ENCODE results near the gene PLCZ1.

Gene PLCZ1

DNA sequence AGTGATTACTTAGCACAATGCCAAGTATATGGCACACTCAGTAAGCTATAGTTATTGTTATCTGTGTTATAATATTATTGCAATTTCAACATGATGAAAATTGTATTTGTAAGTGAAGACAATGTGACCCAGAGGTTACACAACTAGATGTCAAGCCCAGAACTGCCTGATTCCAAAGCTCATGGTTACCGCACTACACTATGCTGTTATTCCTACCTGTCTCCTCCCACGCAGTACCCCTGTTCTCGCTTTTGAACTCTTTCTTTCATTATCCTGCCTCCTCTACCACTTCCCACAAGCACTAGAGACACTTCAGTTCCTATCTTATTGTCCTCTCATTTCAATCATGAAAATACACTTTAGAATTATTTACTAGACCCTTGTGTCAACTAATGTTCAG is 93.2 kb downstream of the PLCZ1 start:
- H3K9me3 ChIP-seq (replicated peaks in 1 of 2; ENCODE audit: control insufficient read depth in 2 of 2, insufficient read depth in 1 of 2, low read depth in 1 of 2, low read length in 2 of 2), result no peaks in the 10 kb centered on the region
- no peak overlapping the region for H2AK5ac ChIP-seq (ENCODE audit: low read depth, low read length)
- H3K14ac ChIP-seq (ENCODE audit: low read length), result no peak overlapping the region
- H2BK120ac ChIP-seq (ENCODE audit: low read depth, low read length), result no peak overlapping the region
- peaks cover 0 to 9% of the 10 kb centered on the region in 2 donors for H3K4me1 ChIP-seq (ENCODE audit: control insufficient read depth in 2 of 2, insufficient read depth in 1 of 2, low read depth in 1 of 2, low read length in 2 of 2)
- H2AFZ ChIP-seq (ENCODE audit: low read length), result no peak overlapping the region
- no peak overlapping the region for H3K4ac ChIP-seq (ENCODE audit: low read length)
- WGBS, 2 donors (ENCODE audit: extremely low coverage in 2 of 2, insufficient read length in 2 of 2, insufficient replicate concordance in 1 of 2), result no CpG with 5 or more reads among the region's 3 CpGs
- H3K18ac ChIP-seq (ENCODE audit: low read length), result no peak overlapping the region
- no peak for DNase-seq (ENCODE audit: low spot score)
- H3K27ac ChIP-seq (replicated peaks; ENCODE audit: low read length), result no peak overlapping the region
- no peak overlapping the region for H2BK15ac ChIP-seq (ENCODE audit: low read length)
- no peaks in the 10 kb centered on the region for H3K27me3 ChIP-seq (ENCODE audit: control insufficient read depth in 3 of 3, insufficient read depth in 3 of 3, low read depth in 1 of 3, low read length in 3 of 3)
- H3K9ac ChIP-seq (ENCODE audit: low read depth, low read length, poor library complexity), result no peak overlapping the region
- no peak overlapping the region for H3K23ac ChIP-seq (ENCODE audit: low read depth, low read length, poor library complexity)
- H3K4me2 ChIP-seq (ENCODE audit: insufficient read depth, low read length, poor library complexity, severe bottlenecking), result no peak overlapping the region
- H2BK12ac ChIP-seq (ENCODE audit: low read length), result no peak overlapping the region
- no peak overlapping the region for H4K8ac ChIP-seq (ENCODE audit: low read depth, low read length)
- no peak overlapping the region for H3K4me3 ChIP-seq (ENCODE audit: low read length in 2 of 2)
- H3K36me3 ChIP-seq (replicated peaks in 1 of 2; ENCODE audit: control insufficient read depth in 2 of 2, insufficient read depth in 2 of 2, low read length in 2 of 2), result no peaks in the 10 kb centered on the region
- no peak overlapping the region for H4K91ac ChIP-seq (ENCODE audit: low read depth, low read length, poor library complexity)
- H2BK5ac ChIP-seq (ENCODE audit: low read length), result no peak overlapping the region
- H3K79me1 ChIP-seq (ENCODE audit: low read depth, low read length), result no peaks in the 10 kb centered on the region

DNA sequence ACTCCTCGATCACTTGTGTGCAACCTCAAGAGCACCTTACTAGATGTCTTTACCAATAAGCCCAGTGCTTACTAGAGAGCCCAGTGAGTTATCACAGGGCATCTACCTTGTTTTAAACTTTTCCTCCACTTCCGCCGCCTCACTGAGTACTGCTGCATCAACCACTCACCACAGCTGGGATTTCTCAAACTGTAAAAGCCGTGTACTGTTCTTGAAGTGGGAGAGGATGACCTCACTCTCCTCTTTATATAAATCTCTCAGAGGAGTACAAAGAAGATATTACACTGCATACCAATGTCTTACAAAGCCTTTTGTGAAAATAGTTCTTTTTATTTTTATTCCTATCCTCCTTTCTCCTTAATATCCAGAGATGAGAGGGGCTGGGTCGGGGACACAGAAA is 94.1 kb downstream of the PLCZ1 start:
- no peak overlapping the region for H2BK120ac ChIP-seq (ENCODE audit: low read depth, low read length)
- H2BK5ac ChIP-seq (ENCODE audit: low read length), result no peak overlapping the region
- H3K79me1 ChIP-seq (ENCODE audit: low read depth, low read length), result no peaks in the 10 kb centered on the region
- no peak overlapping the region for H4K8ac ChIP-seq (ENCODE audit: low read depth, low read length)
- no peak overlapping the region for H3K9ac ChIP-seq (ENCODE audit: low read depth, low read length, poor library complexity)
- H3K23ac ChIP-seq (ENCODE audit: low read depth, low read length, poor library complexity), result no peak overlapping the region
- no peak overlapping the region for H3K14ac ChIP-seq (ENCODE audit: low read length)
- H3K4me2 ChIP-seq (ENCODE audit: insufficient read depth, low read length, poor library complexity, severe bottlenecking), result no peak overlapping the region
- H3K27me3 ChIP-seq (ENCODE audit: control insufficient read depth in 3 of 3, insufficient read depth in 3 of 3, low read depth in 1 of 3, low read length in 3 of 3), result no peaks in the 10 kb centered on the region
- H3K27ac ChIP-seq (replicated peaks; ENCODE audit: low read length), result no peak overlapping the region
- H3K4me3 ChIP-seq (ENCODE audit: low read length in 2 of 2), result no peak overlapping the region
- no peak overlapping the region for H3K18ac ChIP-seq (ENCODE audit: low read length)
- no CpG with 5 or more reads among the region's 5 CpGs for WGBS, 2 donors (ENCODE audit: extremely low coverage in 2 of 2, insufficient read length in 2 of 2, insufficient replicate concordance in 1 of 2)
- H2BK15ac ChIP-seq (ENCODE audit: low read length), result no peak overlapping the region
- H2AFZ ChIP-seq (ENCODE audit: low read length), result peak overlapping the region; percentile 50
- H3K4ac ChIP-seq (ENCODE audit: low read length), result no peak overlapping the region
- H3K4me1 ChIP-seq (ENCODE audit: control insufficient read depth in 2 of 2, insufficient read depth in 1 of 2, low read depth in 1 of 2, low read length in 2 of 2), result peaks cover 0 to 9% of the 10 kb centered on the region in 2 donors
- H3K36me3 ChIP-seq (replicated peaks in 1 of 2; ENCODE audit: control insufficient read depth in 2 of 2, insufficient read depth in 2 of 2, low read length in 2 of 2), result no peaks in the 10 kb centered on the region
- no peak overlapping the region for H2AK5ac ChIP-seq (ENCODE audit: low read depth, low read length)
- no peaks in the 10 kb centered on the region for H3K9me3 ChIP-seq (replicated peaks in 1 of 2; ENCODE audit: control insufficient read depth in 2 of 2, insufficient read depth in 1 of 2, low read depth in 1 of 2, low read length in 2 of 2)
- no peak overlapping the region for H4K91ac ChIP-seq (ENCODE audit: low read depth, low read length, poor library complexity)
- H2BK12ac ChIP-seq (ENCODE audit: low read length), result no peak overlapping the region
- DNase-seq (ENCODE audit: low spot score), result no peak

DNA sequence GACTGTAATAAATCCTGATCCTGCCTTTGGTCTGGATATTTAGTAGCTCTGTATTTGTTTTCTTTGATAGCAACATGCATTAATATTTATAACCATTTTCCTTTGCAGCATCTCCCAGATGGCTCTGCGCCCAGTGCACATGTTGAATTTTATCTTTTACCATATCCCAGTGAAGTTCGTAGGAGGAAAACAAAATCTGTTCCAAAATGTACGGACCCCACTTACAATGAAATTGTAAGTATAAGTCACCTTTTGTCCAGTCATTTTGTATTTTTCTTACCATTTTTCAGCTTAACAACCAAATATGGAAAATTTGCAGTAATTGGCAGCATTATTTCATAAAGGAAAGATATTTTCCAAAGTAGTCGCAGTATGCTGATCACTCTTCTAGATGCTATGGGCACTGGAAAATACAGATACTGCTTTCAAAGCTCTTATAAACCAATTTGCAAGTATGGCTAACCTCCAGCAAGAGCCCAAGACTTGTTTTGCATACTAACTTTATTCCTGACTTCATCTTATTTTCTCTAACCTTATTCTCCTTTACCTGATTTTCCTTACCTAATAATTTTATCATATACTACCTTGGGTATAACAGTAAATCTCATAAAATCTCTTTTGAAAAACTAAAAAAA is 97.4 kb downstream of the PLCZ1 start:
- no peaks in the 10 kb centered on the region for H3K27me3 ChIP-seq (ENCODE audit: control insufficient read depth in 3 of 3, insufficient read depth in 3 of 3, low read depth in 1 of 3, low read length in 3 of 3)
- no CpG with 5 or more reads among the region's 4 CpGs for WGBS, 2 donors (ENCODE audit: extremely low coverage in 2 of 2, insufficient read length in 2 of 2, insufficient replicate concordance in 1 of 2)

DNA sequence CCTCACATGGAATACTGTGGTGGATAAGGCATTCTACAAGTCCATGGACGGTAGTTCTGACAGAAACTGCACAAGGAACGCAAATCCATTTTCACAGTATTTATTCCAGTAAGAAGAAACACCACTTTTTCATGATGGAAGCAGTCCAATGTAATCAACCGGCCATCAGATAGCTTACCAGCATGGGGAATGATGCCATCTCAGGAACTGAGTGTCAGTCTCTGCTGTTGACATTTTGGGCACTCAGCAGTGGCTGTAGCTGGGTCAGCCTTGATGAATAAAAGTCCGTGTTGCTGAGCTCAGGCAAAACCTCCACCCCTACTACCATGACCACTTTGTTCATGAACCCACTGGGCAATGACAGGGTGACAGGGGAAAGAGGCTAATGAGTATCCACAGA is 103.4 kb downstream of the PLCZ1 start:
- H3K9me3 ChIP-seq (replicated peaks in 1 of 2; ENCODE audit: control insufficient read depth in 2 of 2, insufficient read depth in 1 of 2, low read depth in 1 of 2, low read length in 2 of 2), result no peaks in the 10 kb centered on the region
- H2BK120ac ChIP-seq (ENCODE audit: low read depth, low read length), result no peak overlapping the region
- DNase-seq (ENCODE audit: low spot score), result no peak
- no peak overlapping the region for H3K18ac ChIP-seq (ENCODE audit: low read length)
- no peak overlapping the region for H3K14ac ChIP-seq (ENCODE audit: low read length)
- H3K23ac ChIP-seq (ENCODE audit: low read depth, low read length, poor library complexity), result no peak overlapping the region
- H2AFZ ChIP-seq (ENCODE audit: low read length), result no peak overlapping the region
- no peak overlapping the region for H3K4ac ChIP-seq (ENCODE audit: low read length)
- no peak overlapping the region for H2BK15ac ChIP-seq (ENCODE audit: low read length)
- no peak overlapping the region for H3K27ac ChIP-seq (replicated peaks; ENCODE audit: low read length)
- H3K79me1 ChIP-seq (ENCODE audit: low read depth, low read length), result no peaks in the 10 kb centered on the region
- H4K8ac ChIP-seq (ENCODE audit: low read depth, low read length), result no peak overlapping the region
- no peak overlapping the region for H2BK5ac ChIP-seq (ENCODE audit: low read length)
- H2AK5ac ChIP-seq (ENCODE audit: low read depth, low read length), result no peak overlapping the region
- no peak overlapping the region for H3K4me3 ChIP-seq (ENCODE audit: low read length in 2 of 2)
- no peak overlapping the region for H2BK12ac ChIP-seq (ENCODE audit: low read length)
- no CpG with 5 or more reads among the region's 4 CpGs for WGBS, 2 donors (ENCODE audit: extremely low coverage in 2 of 2, insufficient read length in 2 of 2, insufficient replicate concordance in 1 of 2)
- no peak overlapping the region for H4K91ac ChIP-seq (ENCODE audit: low read depth, low read length, poor library complexity)
- H3K27me3 ChIP-seq (ENCODE audit: control insufficient read depth in 3 of 3, insufficient read depth in 3 of 3, low read depth in 1 of 3, low read length in 3 of 3), result no peaks in the 10 kb centered on the region
- H3K9ac ChIP-seq (ENCODE audit: low read depth, low read length, poor library complexity), result no peak overlapping the region
- H3K4me2 ChIP-seq (ENCODE audit: insufficient read depth, low read length, poor library complexity, severe bottlenecking), result no peak overlapping the region
- no peaks in the 10 kb centered on the region for H3K36me3 ChIP-seq (replicated peaks in 1 of 2; ENCODE audit: control insufficient read depth in 2 of 2, insufficient read depth in 2 of 2, low read length in 2 of 2)
- H3K4me1 ChIP-seq (ENCODE audit: control insufficient read depth in 2 of 2, insufficient read depth in 1 of 2, low read depth in 1 of 2, low read length in 2 of 2), result no peaks in the 10 kb centered on the region

More for the DNA sequence above, 97.4 kb downstream of the PLCZ1 start:
- no peaks in the 10 kb centered on the region for H3K4me1 ChIP-seq (ENCODE audit: control insufficient read depth in 2 of 2, insufficient read depth in 1 of 2, low read depth in 1 of 2, low read length in 2 of 2)
- H2AK5ac ChIP-seq (ENCODE audit: low read depth, low read length), result no peak overlapping the region
- no peaks in the 10 kb centered on the region for H3K79me1 ChIP-seq (ENCODE audit: low read depth, low read length)
- no peak overlapping the region for H3K18ac ChIP-seq (ENCODE audit: low read length)
- no peak overlapping the region for H3K4ac ChIP-seq (ENCODE audit: low read length)
- DNase-seq (ENCODE audit: low spot score), result no peak
- no peak overlapping the region for H2BK120ac ChIP-seq (ENCODE audit: low read depth, low read length)
- H3K9ac ChIP-seq (ENCODE audit: low read depth, low read length, poor library complexity), result no peak overlapping the region
- H3K4me3 ChIP-seq (ENCODE audit: low read length in 2 of 2), result no peak overlapping the region
- H3K9me3 ChIP-seq (replicated peaks in 1 of 2; ENCODE audit: control insufficient read depth in 2 of 2, insufficient read depth in 1 of 2, low read depth in 1 of 2, low read length in 2 of 2), result no peaks in the 10 kb centered on the region
- H4K8ac ChIP-seq (ENCODE audit: low read depth, low read length), result no peak overlapping the region
- H3K14ac ChIP-seq (ENCODE audit: low read length), result no peak overlapping the region
- no peak overlapping the region for H2BK15ac ChIP-seq (ENCODE audit: low read length)
- H3K27ac ChIP-seq (replicated peaks; ENCODE audit: low read length), result no peak overlapping the region
- H3K36me3 ChIP-seq (replicated peaks in 1 of 2; ENCODE audit: control insufficient read depth in 2 of 2, insufficient read depth in 2 of 2, low read length in 2 of 2), result no peaks in the 10 kb centered on the region
- no peak overlapping the region for H4K91ac ChIP-seq (ENCODE audit: low read depth, low read length, poor library complexity)
- no peak overlapping the region for H3K23ac ChIP-seq (ENCODE audit: low read depth, low read length, poor library complexity)
- H2BK5ac ChIP-seq (ENCODE audit: low read length), result no peak overlapping the region
- H2AFZ ChIP-seq (ENCODE audit: low read length), result no peak overlapping the region
- H2BK12ac ChIP-seq (ENCODE audit: low read length), result no peak overlapping the region
- no peak overlapping the region for H3K4me2 ChIP-seq (ENCODE audit: insufficient read depth, low read length, poor library complexity, severe bottlenecking)

Measured in neuronal stem cell (in vitro differentiated cells).